ENCODE data around the gene FUBP1.

DNA sequence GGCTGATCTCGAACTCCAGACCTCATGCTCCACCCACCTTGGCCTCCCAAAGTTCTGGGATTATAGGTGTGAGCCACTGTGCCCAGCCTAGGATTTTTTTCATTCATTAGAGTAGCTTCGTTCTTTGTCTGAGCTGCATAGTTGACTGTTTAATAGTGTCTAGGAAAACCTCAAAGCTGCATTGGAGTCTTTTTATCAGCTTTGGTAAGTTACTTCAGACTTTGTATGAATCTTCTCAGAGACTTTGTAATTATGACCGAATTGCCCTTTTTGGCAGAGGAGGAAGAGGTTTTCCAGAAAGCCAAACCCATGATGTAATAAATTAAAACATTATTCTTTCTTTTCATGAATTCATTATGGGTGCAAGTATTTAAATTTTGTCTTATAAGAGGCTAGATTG lies 31.0 kb upstream of the FUBP1 start:
- TF ChIP-seq, protein P1, sequence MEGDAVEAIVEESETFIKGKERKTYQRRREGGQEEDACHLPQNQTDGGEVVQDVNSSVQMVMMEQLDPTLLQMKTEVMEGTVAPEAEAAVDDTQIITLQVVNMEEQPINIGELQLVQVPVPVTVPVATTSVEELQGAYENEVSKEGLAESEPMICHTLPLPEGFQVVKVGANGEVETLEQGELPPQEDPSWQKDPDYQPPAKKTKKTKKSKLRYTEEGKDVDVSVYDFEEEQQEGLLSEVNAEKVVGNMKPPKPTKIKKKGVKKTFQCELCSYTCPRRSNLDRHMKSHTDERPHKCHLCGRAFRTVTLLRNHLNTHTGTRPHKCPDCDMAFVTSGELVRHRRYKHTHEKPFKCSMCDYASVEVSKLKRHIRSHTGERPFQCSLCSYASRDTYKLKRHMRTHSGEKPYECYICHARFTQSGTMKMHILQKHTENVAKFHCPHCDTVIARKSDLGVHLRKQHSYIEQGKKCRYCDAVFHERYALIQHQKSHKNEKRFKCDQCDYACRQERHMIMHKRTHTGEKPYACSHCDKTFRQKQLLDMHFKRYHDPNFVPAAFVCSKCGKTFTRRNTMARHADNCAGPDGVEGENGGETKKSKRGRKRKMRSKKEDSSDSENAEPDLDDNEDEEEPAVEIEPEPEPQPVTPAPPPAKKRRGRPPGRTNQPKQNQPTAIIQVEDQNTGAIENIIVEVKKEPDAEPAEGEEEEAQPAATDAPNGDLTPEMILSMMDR (IDR thresholded peaks at IDR 0.05; ENCODE audit: poor library complexity), result no peak
- no peak for TF ChIP-seq EZH2 (IDR thresholded peaks at IDR 0.05; ENCODE audit: borderline replicate concordance)
